Fibroblast of lung (primary cell): Measurements from ENCODE around the gene KIF25. TPM values are rescaled to one million over a fixed set of nuclear protein-coding genes. Genes with fewer than 3 reads are reported as not detected.
A peak's percentile ranks its signal among the peaks of the same experiment; 100 is the strongest.

Experiments
- DNase-seq, 2 donors: peaks; one replicate each; pipeline versions ENCODE4 v3.0.0 to v3.0.0-alpha.2; 2010; ENCODE audit warnings: low read depth in 2 of 2
- H2AFZ ChIP-seq: 2 replicates; pipeline ENCODE4 v1.5.1; 2012; ENCODE audit warnings: low read length, control low read depth, inconsistent platforms
- H3K27ac ChIP-seq: 2 replicates; pipeline ENCODE4 v1.5.1; 2011; ENCODE audit warnings: low read length, control low read depth; ENCODE audit not compliant: insufficient read depth
- H3K27me3 ChIP-seq: 2 replicates; pipeline ENCODE4 v1.5.1; 2011; ENCODE audit warnings: mild to moderate bottlenecking, low read length; ENCODE audit not compliant: control insufficient read depth, insufficient read depth
- H3K36me3 ChIP-seq: 2 replicates; pipeline ENCODE4 v1.5.1; 2011; ENCODE audit warnings: low read length; ENCODE audit not compliant: control insufficient read depth, insufficient read depth
- H3K4me1 ChIP-seq: 2 replicates; pipeline ENCODE4 v1.5.1; 2011; ENCODE audit warnings: low read length; ENCODE audit not compliant: control insufficient read depth, insufficient read depth; ENCODE audit errors: extremely low read depth
- H3K4me2 ChIP-seq: 2 replicates; pipeline ENCODE4 v1.5.1; 2011; ENCODE audit warnings: low read length, control low read depth; ENCODE audit not compliant: insufficient read depth; ENCODE audit errors: extremely low read depth
- H3K4me3 ChIP-seq, 4 experiments: fragments of 200-600 bp in 1 of 4; sonication (generic) in 1 of 4; replicated peaks in 1 of 4; 2 replicates each; pipeline ENCODE4 v1.5.1; 2011 to 2016; ENCODE audit warnings: low read length in 4 of 4, low read depth in 3 of 4, mild to moderate bottlenecking in 3 of 4, control low read depth in 2 of 4, inconsistent platforms in 1 of 4, mixed read lengths in 1 of 4; ENCODE audit not compliant: insufficient read depth in 1 of 4; ENCODE audit errors: control extremely low read depth in 1 of 4
- H3K79me2 ChIP-seq: 2 replicates; pipeline ENCODE4 v1.5.1; 2012; ENCODE audit warnings: mild to moderate bottlenecking, low read length, inconsistent platforms; ENCODE audit not compliant: control insufficient read depth, insufficient read depth
- H3K9ac ChIP-seq: 2 replicates; pipeline ENCODE4 v1.5.1; 2011; ENCODE audit warnings: mild to moderate bottlenecking, low read length, control low read depth; ENCODE audit not compliant: insufficient read depth
- H3K9me3 ChIP-seq: 2 replicates; pipeline ENCODE4 v1.5.1; 2012; ENCODE audit warnings: low read depth, low read length; ENCODE audit not compliant: control insufficient read depth, insufficient read depth
- H4K20me1 ChIP-seq: 2 replicates; pipeline ENCODE4 v1.5.1; 2011; ENCODE audit warnings: low read length; ENCODE audit not compliant: control insufficient read depth, insufficient read depth; ENCODE audit errors: extremely low read depth
- EZH2 ChIP-seq: IDR thresholded peaks from 2 replicates; pipeline ENCODE4 v1.5.1; 2012; ENCODE audit warnings: low read length, control low read depth, mild to moderate bottlenecking; ENCODE audit errors: missing control alignments
- polyA plus RNA-seq, 2 donors: library from polyadenylated mRNA; depleted of rRNA in 1 of 2; stranded (reverse) in 1 of 2; unstranded in 1 of 2; fragments of >200 nt; gene quantifications; 2 replicates each; pipeline ENCODE4 v1.2.1, GENCODE V29; 2011 to 2012; ENCODE audit warnings: missing spikeins in 1 of 2
- total RNA-seq: library from RNA; depleted of rRNA; stranded (reverse); fragments of >200 nt; gene quantifications from 2 replicates; pipeline ENCODE4 v1.2.1, GENCODE V29; 2014
- TF ChIP-seq, protein P1 (sequence below), 2 donors: IDR thresholded peaks in 1 of 2; conservative IDR thresholded peaks in 1 of 2; 1 replicate in 1 of 2; 2 replicates in 1 of 2; pipeline ENCODE4 v1.5.1; 2011 to 2012; ENCODE audit warnings: low read length in 2 of 2, control low read depth in 1 of 2, inconsistent platforms in 1 of 2, low read depth in 1 of 2, mild to moderate bottlenecking in 1 of 2

The KIF25 gene
- total and polyA plus RNA-seq, 2 donors (not counting 1 experiment from before 2014, with no cell fraction given): 0.33 TPM; not detected in 1

DNA sequence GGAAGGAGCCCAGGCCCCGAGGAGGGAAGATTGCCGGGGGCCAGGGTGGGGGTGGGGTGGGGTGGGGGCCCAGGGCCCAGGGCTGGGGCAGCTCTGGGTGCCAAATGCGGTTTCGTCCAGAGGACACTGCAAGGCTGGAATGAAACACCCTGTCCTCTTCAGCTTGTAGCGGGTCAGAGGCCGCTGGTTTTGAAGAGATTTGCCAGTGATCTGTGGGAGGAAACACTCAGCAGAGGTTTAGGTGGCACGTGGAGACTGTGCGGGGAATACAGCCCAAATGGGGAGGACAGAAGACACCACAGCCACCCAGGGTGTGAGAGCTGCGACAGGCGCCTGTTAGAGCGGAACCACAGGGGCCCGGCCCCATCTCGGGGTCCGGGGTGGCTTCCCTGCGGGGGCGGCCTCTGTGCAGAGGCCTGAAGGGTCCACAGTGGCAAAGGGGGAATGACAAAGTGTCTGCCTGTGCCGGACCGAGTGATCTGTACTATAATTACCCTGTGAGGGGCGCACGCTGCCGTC lies 52.3 kb downstream of the KIF25 start:
- Histone ChIP-seq H3K79me2 (no peaks in the 10 kb centered on the region), H2AFZ (no peak overlapping the region)

DNA sequence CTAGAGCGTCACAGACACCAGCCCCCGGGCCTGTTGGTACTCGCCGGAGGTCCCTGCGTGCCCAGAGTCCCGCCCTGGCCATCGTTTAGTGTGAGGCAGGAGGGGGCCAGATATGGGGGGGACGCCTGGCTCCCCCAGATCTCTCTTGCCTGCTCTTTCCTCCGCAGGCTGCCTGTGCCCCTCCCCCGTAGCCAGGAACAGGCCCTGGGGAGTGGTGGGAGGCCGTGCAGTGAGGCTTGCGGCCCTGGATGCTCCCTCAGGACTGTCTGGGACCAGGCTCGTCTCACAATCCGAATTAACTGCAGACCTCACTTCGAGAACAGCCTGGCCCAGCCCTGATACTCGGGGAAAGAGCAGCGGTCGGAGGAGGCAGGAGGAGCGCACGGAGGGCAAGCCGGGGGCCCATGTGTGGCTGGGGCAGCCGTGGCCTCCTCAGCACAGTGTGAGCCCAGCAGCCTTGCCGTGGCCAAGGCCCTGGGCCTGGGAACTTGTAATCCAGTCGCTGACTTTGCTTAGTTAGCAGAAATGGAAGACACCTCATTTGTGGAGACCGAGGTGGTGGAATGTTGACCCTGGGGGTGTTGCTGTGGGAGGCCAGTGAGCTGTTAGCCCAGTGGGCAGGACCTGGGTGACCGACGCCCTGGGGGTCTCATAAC lies 52.9 kb downstream of the KIF25 start:
- Histone ChIP-seq H2AFZ (no peak overlapping the region), H3K79me2 (no peaks in the 10 kb centered on the region), H3K9ac (no peak overlapping the region), H3K36me3 (no peaks in the 10 kb centered on the region), H3K27me3 (no peaks in the 10 kb centered on the region), H3K4me2 (no peak overlapping the region), H3K4me1 (no peaks in the 10 kb centered on the region), H3K9me3 (no peaks in the 10 kb centered on the region), H3K4me3 (no peak overlapping the region), H4K20me1 (no peaks in the 10 kb centered on the region), H3K27ac (no peak overlapping the region)
- peak in 1 of 2 donors; percentile 46 for DNase-seq
- TF ChIP-seq, protein P1, sequence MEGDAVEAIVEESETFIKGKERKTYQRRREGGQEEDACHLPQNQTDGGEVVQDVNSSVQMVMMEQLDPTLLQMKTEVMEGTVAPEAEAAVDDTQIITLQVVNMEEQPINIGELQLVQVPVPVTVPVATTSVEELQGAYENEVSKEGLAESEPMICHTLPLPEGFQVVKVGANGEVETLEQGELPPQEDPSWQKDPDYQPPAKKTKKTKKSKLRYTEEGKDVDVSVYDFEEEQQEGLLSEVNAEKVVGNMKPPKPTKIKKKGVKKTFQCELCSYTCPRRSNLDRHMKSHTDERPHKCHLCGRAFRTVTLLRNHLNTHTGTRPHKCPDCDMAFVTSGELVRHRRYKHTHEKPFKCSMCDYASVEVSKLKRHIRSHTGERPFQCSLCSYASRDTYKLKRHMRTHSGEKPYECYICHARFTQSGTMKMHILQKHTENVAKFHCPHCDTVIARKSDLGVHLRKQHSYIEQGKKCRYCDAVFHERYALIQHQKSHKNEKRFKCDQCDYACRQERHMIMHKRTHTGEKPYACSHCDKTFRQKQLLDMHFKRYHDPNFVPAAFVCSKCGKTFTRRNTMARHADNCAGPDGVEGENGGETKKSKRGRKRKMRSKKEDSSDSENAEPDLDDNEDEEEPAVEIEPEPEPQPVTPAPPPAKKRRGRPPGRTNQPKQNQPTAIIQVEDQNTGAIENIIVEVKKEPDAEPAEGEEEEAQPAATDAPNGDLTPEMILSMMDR (conservative IDR thresholded peaks at IDR 0.05 in 1 of 2, IDR thresholded peaks at IDR 0.05 in 1 of 2; ENCODE audit: low read depth in 1 of 2, low read length in 2 of 2): no peak
- TF ChIP-seq EZH2: no peak

More for the DNA sequence above, 52.3 kb downstream of the KIF25 start:
- Histone ChIP-seq H3K27ac (no peak overlapping the region), H3K4me2 (no peak overlapping the region), H3K4me3 (no peak overlapping the region), H3K4me1 (no peaks in the 10 kb centered on the region), H3K36me3 (no peaks in the 10 kb centered on the region), H3K27me3 (no peaks in the 10 kb centered on the region), H4K20me1 (no peaks in the 10 kb centered on the region), H3K9me3 (no peaks in the 10 kb centered on the region), H3K9ac (no peak overlapping the region)
- no peak for DNase-seq
- TF ChIP-seq, protein P1 (conservative IDR thresholded peaks at IDR 0.05 in 1 of 2, IDR thresholded peaks at IDR 0.05 in 1 of 2; ENCODE audit: low read depth in 1 of 2, low read length in 2 of 2): no peak
- TF ChIP-seq EZH2: no peak

DNA sequence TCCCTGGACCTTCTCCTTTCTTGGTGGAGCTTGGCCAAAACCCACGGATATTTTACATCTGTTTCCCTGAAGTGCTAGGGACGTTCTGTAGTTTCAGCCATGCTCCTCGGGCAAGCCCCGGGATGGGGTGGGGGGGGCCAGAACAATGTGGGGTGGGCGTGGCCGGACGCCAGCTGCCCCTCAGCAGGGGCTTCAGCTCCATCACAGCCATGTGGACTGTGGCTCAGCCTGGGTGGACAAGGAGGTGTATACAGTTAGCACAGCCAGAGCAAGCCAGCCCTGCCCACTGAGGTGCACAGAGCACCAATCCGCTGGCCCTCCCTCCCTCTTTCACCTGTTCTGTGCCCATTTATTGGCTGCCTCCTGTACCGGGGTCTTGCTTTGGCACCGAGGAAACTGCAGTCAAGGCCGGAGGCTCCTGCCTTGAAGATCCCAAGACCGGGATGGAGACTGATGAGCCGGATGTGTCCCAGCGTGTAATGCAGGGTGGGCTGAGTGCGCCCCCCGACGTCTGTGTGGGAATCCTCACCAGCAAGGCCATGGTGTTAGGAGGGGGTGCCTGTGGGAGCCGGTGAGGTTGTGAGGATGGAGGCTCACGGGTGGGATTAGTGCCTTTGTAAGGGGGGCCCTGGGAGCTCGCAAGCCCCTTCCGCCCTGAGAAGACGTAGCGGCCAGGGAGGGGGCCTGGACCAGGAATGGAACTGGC lies 53.6 kb downstream of the KIF25 start:
- no peaks in the 10 kb centered on the region for H3K4me1 ChIP-seq
- no peaks in the 10 kb centered on the region for H3K27me3 ChIP-seq
- H3K4me3 ChIP-seq: no peak overlapping the region
- peak in 1 of 2 donors; percentile 31 for DNase-seq
- no peaks in the 10 kb centered on the region for H3K79me2 ChIP-seq
- H3K36me3 ChIP-seq: no peaks in the 10 kb centered on the region
- no peaks in the 10 kb centered on the region for H3K9me3 ChIP-seq
- no peaks in the 10 kb centered on the region for H4K20me1 ChIP-seq
- no peak overlapping the region for H3K27ac ChIP-seq
- H2AFZ ChIP-seq: no peak overlapping the region
- no peak for TF ChIP-seq EZH2
- TF ChIP-seq, protein P1 (conservative IDR thresholded peaks at IDR 0.05 in 1 of 2, IDR thresholded peaks at IDR 0.05 in 1 of 2; ENCODE audit: low read depth in 1 of 2, low read length in 2 of 2): peak in 1 of 2 donors; percentile 41
- H3K9ac ChIP-seq: no peak overlapping the region
- H3K4me2 ChIP-seq: no peak overlapping the region
